HepG2 (cell line): Measurements from ENCODE around the gene GKN1. TPM values are rescaled to one million over a fixed set of nuclear protein-coding genes. Genes with fewer than 3 reads are reported as not detected.

Experiments used
- ELF1 ChIP-seq: sonication (generic); formaldehyde crosslinking; IDR thresholded peaks from 2 replicates; pipeline ENCODE4 v1.4.0; 2020; ENCODE audit warnings: missing genetic modification reagents
- HDAC1 ChIP-seq: sonication (generic); formaldehyde crosslinking; IDR thresholded peaks from 2 replicates; pipeline ENCODE4 v1.5.1; 2020; ENCODE audit warnings: mild to moderate bottlenecking, missing genetic modification reagents
- KMT2B ChIP-seq: IDR thresholded peaks from 2 replicates; pipeline ENCODE4 v1.6.1; 2016; ENCODE audit warnings: missing genetic modification reagents, missing compliant biosample characterization
- RAD51 ChIP-seq: fragments of 450-650 bp; IDR thresholded peaks from 2 replicates; pipeline ENCODE4 v1.6.1; 2016; ENCODE audit warnings: borderline replicate concordance
- RFXANK ChIP-seq: IDR thresholded peaks from 2 replicates; pipeline ENCODE4 v1.6.1; 2016
- SOX5 ChIP-seq: IDR thresholded peaks from 2 replicates; pipeline ENCODE4 v1.6.1; 2016; ENCODE audit warnings: borderline replicate concordance
- ZNF205 ChIP-seq: IDR thresholded peaks from 2 replicates; pipeline ENCODE4 v1.6.1; 2018; ENCODE audit warnings: missing biosample characterization, missing genetic modification reagents
- ZNF768 ChIP-seq: sonication (generic); formaldehyde crosslinking; IDR thresholded peaks from 2 replicates; pipeline ENCODE4 v1.4.0; 2020; ENCODE audit warnings: missing genetic modification reagents
- polyA plus RNA-seq, 8 experiments: library from polyadenylated mRNA; depleted of rRNA in 3 of 8; stranded (reverse) in 7 of 8; unstranded in 1 of 8; fragments of >200 nt; fragmentation: Illumina TruSeq in 4 of 8; extraction: Trizol in 4 of 8; gene quantifications; 2 replicates each; pipeline versions ENCODE4 v1.2.1 to v1.2.3, GENCODE V29; 2011 to 2016; ENCODE audit warnings: low read depth in 4 of 8, missing spikeins in 1 of 8, mixed read lengths in 1 of 8; ENCODE audit not compliant: insufficient read depth in 1 of 8
- total RNA-seq, 5 experiments: library from RNA; depleted of rRNA; stranded (reverse); fragments of >200 nt; fragmentation: Illumina TruSeq; extraction: Trizol; gene quantifications; 2 replicates each; pipeline ENCODE4 v1.2.3, GENCODE V29; 2016; ENCODE audit warnings: low read depth in 1 of 5
- TF ChIP-seq, protein P1 (sequence below): sonication (generic); formaldehyde crosslinking; IDR thresholded peaks from 2 replicates; pipeline ENCODE4 v1.4.0; 2020; ENCODE audit warnings: missing genetic modification reagents
- TF ChIP-seq, protein P2 (sequence below): sonication (generic); formaldehyde crosslinking; IDR thresholded peaks from 2 replicates; pipeline ENCODE4 v1.4.0; 2020; ENCODE audit warnings: missing genetic modification reagents, mild to moderate bottlenecking, borderline replicate concordance
- TF ChIP-seq, protein P3 (sequence below): sonication (generic); formaldehyde crosslinking; IDR thresholded peaks from 2 replicates; pipeline ENCODE4 v1.5.1; 2020; ENCODE audit warnings: mild to moderate bottlenecking, missing genetic modification reagents, moderate library complexity

Gene GKN1
- total and polyA plus RNA-seq, 2 of the 13 experiments (the other 11 are each of a cell fraction or from before 2014, with no cell fraction given), result not detected

DNA sequence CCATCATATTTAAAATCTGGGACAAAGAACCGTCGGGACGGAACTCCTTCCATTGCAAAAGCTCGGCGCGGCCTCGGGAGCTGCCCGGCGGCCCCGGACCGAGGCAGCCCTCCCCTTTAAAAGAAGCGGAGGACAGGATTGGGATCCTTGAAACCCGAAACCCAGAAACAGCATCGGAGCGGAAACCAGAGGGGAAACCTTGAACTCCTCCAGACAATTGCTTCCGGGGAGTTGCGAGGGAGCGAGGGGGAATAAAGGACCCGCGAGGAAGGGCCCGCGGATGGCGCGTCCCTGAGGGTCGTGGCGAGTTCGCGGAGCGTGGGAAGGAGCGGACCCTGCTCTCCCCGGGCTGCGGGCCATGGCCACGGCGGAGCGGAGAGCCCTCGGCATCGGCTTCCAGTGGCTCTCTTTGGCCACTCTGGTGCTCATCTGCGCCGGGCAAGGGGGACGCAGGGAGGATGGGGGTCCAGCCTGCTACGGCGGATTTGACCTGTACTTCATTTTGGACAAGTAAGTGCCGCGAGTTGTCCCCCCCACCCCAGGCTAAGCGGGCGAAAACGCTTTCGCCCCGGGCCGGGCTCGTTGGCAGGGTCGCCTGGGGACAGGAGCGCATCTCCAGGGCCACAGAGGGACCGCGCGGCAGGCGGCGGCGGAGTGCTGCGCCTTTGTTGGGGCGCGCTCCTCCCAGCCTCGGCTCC, 38.9 kb downstream of the GKN1 start, which contains the start of gene ANTXR1 (continued):
- TF ChIP-seq, protein P1, sequence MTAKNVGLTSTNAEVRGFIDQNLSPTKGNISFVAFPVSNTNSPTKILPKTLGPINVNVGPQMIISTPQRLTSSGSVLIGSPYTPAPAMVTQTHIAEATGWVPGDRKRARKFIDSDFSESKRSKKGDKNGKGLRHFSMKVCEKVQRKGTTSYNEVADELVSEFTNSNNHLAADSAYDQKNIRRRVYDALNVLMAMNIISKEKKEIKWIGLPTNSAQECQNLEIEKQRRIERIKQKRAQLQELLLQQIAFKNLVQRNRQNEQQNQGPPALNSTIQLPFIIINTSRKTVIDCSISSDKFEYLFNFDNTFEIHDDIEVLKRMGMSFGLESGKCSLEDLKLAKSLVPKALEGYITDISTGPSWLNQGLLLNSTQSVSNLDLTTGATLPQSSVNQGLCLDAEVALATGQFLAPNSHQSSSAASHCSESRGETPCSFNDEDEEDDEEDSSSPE (CRISPR knock-in tag), result no peak; the same call in 1 of the 2 replicates
- TF ChIP-seq RAD51 (no peak), RFXANK (CRISPR knock-in tag) (no peak), ELF1 (CRISPR knock-in tag) (no peak), ZNF768 (CRISPR knock-in tag) (no peak), HDAC1 (CRISPR knock-in tag) (0 out of 2 replicates have a peak, but pooled peaks have one; percentile 5), SOX5 (CRISPR knock-in tag) (0 out of 2 replicates have a peak, but pooled peaks have one; percentile 18), KMT2B (CRISPR knock-in tag) (peak; percentile 71), ZNF205 (no peak)
- TF ChIP-seq, protein P2, sequence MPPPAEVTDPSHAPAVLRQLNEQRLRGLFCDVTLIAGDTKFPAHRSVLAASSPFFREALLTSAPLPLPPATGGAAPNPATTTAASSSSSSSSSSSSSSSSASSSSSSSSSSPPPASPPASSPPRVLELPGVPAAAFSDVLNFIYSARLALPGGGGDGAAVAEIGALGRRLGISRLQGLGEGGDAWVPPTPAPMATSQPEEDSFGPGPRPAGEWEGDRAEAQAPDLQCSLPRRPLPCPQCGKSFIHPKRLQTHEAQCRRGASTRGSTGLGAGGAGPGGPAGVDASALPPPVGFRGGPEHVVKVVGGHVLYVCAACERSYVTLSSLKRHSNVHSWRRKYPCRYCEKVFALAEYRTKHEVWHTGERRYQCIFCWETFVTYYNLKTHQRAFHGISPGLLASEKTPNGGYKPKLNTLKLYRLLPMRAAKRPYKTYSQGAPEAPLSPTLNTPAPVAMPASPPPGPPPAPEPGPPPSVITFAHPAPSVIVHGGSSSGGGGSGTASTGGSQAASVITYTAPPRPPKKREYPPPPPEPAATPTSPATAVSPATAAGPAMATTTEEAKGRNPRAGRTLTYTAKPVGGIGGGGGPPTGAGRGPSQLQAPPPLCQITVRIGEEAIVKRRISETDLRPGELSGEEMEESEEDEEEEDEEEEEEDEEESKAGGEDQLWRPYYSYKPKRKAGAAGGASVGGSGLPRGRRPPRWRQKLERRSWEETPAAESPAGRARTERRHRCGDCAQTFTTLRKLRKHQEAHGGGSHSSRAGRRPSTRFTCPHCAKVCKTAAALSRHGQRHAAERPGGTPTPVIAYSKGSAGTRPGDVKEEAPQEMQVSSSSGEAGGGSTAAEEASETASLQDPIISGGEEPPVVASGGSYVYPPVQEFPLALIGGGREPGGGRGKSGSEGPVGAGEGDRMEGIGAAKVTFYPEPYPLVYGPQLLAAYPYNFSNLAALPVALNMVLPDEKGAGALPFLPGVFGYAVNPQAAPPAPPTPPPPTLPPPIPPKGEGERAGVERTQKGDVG (CRISPR knock-in tag), result no peak
- TF ChIP-seq, protein P3, sequence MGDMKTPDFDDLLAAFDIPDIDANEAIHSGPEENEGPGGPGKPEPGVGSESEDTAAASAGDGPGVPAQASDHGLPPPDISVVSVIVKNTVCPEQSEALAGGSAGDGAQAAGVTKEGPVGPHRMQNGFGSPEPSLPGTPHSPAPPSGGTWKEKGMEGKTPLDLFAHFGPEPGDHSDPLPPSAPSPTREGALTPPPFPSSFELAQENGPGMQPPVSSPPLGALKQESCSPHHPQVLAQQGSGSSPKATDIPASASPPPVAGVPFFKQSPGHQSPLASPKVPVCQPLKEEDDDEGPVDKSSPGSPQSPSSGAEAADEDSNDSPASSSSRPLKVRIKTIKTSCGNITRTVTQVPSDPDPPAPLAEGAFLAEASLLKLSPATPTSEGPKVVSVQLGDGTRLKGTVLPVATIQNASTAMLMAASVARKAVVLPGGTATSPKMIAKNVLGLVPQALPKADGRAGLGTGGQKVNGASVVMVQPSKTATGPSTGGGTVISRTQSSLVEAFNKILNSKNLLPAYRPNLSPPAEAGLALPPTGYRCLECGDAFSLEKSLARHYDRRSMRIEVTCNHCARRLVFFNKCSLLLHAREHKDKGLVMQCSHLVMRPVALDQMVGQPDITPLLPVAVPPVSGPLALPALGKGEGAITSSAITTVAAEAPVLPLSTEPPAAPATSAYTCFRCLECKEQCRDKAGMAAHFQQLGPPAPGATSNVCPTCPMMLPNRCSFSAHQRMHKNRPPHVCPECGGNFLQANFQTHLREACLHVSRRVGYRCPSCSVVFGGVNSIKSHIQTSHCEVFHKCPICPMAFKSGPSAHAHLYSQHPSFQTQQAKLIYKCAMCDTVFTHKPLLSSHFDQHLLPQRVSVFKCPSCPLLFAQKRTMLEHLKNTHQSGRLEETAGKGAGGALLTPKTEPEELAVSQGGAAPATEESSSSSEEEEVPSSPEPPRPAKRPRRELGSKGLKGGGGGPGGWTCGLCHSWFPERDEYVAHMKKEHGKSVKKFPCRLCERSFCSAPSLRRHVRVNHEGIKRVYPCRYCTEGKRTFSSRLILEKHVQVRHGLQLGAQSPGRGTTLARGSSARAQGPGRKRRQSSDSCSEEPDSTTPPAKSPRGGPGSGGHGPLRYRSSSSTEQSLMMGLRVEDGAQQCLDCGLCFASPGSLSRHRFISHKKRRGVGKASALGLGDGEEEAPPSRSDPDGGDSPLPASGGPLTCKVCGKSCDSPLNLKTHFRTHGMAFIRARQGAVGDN (CRISPR knock-in tag), result peak; percentile 84
